Activated CD8-positive, alpha-beta T cell treated with anti-CD3 and anti-CD28 coated beads for 36 hours (primary cell): ENCODE measurements around the gene EN1. TPM values are rescaled to one million over a fixed set of nuclear protein-coding genes. Genes with fewer than 3 reads are reported as not detected.

ENCODE experiments used
- ATAC-seq: fragments of 200-7000 bp; cut with Tn5 transposase; one replicate; pipeline ENCODE4 v1.10.0; 2021; ENCODE audit warnings: mild to moderate bottlenecking, moderate library complexity
- CTCF ChIA-PET: fragments of 350-600 bp; sonication (Branson Sonifier 250); formaldehyde crosslinking; loops from one replicate; lab custom pipeline; 2021; ENCODE audit warnings: antibody characterized with exemption; lab: Charles Lee
- POLR2A ChIA-PET: fragments of 350-600 bp; sonication (Branson Sonifier 250); formaldehyde crosslinking; loops from one replicate; lab custom pipeline; 2021; ENCODE audit warnings: antibody characterized with exemption; lab: Charles Lee
- DNase-seq: peaks from one replicate; pipeline ENCODE4 v3.0.0-alpha.2; 2020
- H3K27ac Mint-ChIP-seq: one replicate; pipeline ENCODE4 v1.8.0; 2021; ENCODE audit warnings: mild to moderate bottlenecking, mixed read lengths
- H3K27me3 Mint-ChIP-seq: one replicate; pipeline ENCODE4 v1.8.0; 2021; ENCODE audit warnings: mixed read lengths
- H3K36me3 Mint-ChIP-seq: one replicate; pipeline ENCODE4 v1.8.0; 2021; ENCODE audit warnings: low read depth, mixed read lengths
- H3K4me1 Mint-ChIP-seq: one replicate; pipeline ENCODE4 v1.8.0; 2021; ENCODE audit warnings: low read depth, mixed read lengths
- H3K4me3 Mint-ChIP-seq: one replicate; pipeline ENCODE4 v1.8.0; 2021; ENCODE audit warnings: mild to moderate bottlenecking, moderate library complexity, mixed read lengths
- H3K9me3 Mint-ChIP-seq: one replicate; pipeline ENCODE4 v1.8.0; 2021; ENCODE audit warnings: mixed read lengths
- CTCF ChIP-seq: fragments of 200-600 bp; IDR thresholded peaks from one replicate; pipeline ENCODE4 v1.8.0; 2022; ENCODE audit warnings: antibody characterized with exemption, mild to moderate bottlenecking
- intact Hi-C: fragments of 100-400 bp; cut with micrococcal nuclease; formaldehyde crosslinking; loops from one replicate; pipeline ENCODE4 v1.10.0; 2022
- total RNA-seq, 2 experiments: library from RNA; stranded (reverse); gene quantifications; one replicate each; pipeline ENCODE4 v1.2.3, GENCODE V29; 2021

EN1 gene
- total RNA-seq, 2 experiments from 2014 or later: not detected

- DNase-seq (no peak), ATAC-seq (no peak)
- no peak for TF ChIP-seq CTCF
- intact Hi-C loops: no loop called here
- Mint-ChIP-seq H3K36me3 (no peaks in the 10 kb centered on the region), H3K9me3 (no peaks in the 10 kb centered on the region), H3K27me3 (peaks cover 83% of the 10 kb centered on the region), H3K4me3 (peak overlapping the region; percentile 63), H3K4me1 (peaks cover 11% of the 10 kb centered on the region), H3K27ac (no peak overlapping the region)
- ChIA-PET POLR2A (no interaction called here), CTCF (interaction anchor here (4.5 kb wide), 1 partner anchor 13 kb away, joined by 44 read pairs; no protein-coding TSS in a partner anchor)
Measured at GRCh38 chr2:118841828-118842461, 5.5 kb downstream of the EN1 start.

- Mint-ChIP-seq H3K27ac (no peak overlapping the region), H3K4me1 (peaks cover 11% of the 10 kb centered on the region), H3K27me3 (peaks cover 86% of the 10 kb centered on the region), H3K4me3 (no peak overlapping the region), H3K9me3 (no peaks in the 10 kb centered on the region), H3K36me3 (no peaks in the 10 kb centered on the region)
- no peak for TF ChIP-seq CTCF
- ATAC-seq (no peak), DNase-seq (no peak)
- POLR2A ChIA-PET: no interaction called here
- intact Hi-C loops: no loop called here
- CTCF ChIA-PET: no interaction called here
Measured at GRCh38 chr2:118841450-118841827, 6.0 kb downstream of the EN1 start.

- H3K36me3 Mint-ChIP-seq: no peaks in the 10 kb centered on the region
- H3K4me1 Mint-ChIP-seq: peaks cover 14% of the 10 kb centered on the region
- POLR2A ChIA-PET: no interaction called here
- no peak overlapping the region for H3K27ac Mint-ChIP-seq
- no peaks in the 10 kb centered on the region for H3K9me3 Mint-ChIP-seq
- no peak for TF ChIP-seq CTCF
- CTCF ChIA-PET: interaction anchor here (1.2 to 1.3 kb wide), 2 partner anchors 17 kb away, joined by 3 to 4 read pairs; no protein-coding TSS in a partner anchor
- no peak for DNase-seq
- intact Hi-C loops: no loop called here
- peaks cover 84% of the 10 kb centered on the region for H3K27me3 Mint-ChIP-seq
- no peak overlapping the region for H3K4me3 Mint-ChIP-seq
- no peak for ATAC-seq
Measured at GRCh38 chr2:118838741-118839455, 8.6 kb downstream of the EN1 start.

- TF ChIP-seq CTCF: no peak
- ATAC-seq: no peak
Measured at GRCh38 chr2:118837621-118838020, 9.8 kb downstream of the EN1 start.

GRCh38 chr2:118837067-118837466, 10.4 kb downstream of the EN1 start:
- Mint-ChIP-seq H3K27me3 (peaks cover 85% of the 10 kb centered on the region), H3K4me3 (no peak overlapping the region), H3K27ac (no peak overlapping the region), H3K36me3 (no peaks in the 10 kb centered on the region), H3K9me3 (no peaks in the 10 kb centered on the region), H3K4me1 (peaks cover 10% of the 10 kb centered on the region)
- ChIA-PET CTCF (interaction anchor here (0.5 kb wide), 1 partner anchor 959 kb away, joined by 3 read pairs; no protein-coding TSS in a partner anchor), POLR2A (no interaction called here)
- DNase-seq (no peak), ATAC-seq (no peak)
- no peak for TF ChIP-seq CTCF
- intact Hi-C loops: no loop called here

More at GRCh38 chr2:118837621-118838020, 9.8 kb downstream of the EN1 start:
- peaks cover 12% of the 10 kb centered on the region for H3K4me1 Mint-ChIP-seq
- no peaks in the 10 kb centered on the region for H3K9me3 Mint-ChIP-seq
- intact Hi-C loops: no loop called here
- H3K4me3 Mint-ChIP-seq: no peak overlapping the region
- no peak overlapping the region for H3K27ac Mint-ChIP-seq
- CTCF ChIA-PET: interaction anchor here (1.2 kb wide), 1 partner anchor 18 kb away, joined by 3 read pairs; no protein-coding TSS in a partner anchor
- H3K36me3 Mint-ChIP-seq: no peaks in the 10 kb centered on the region
- DNase-seq: no peak
- H3K27me3 Mint-ChIP-seq: peaks cover 85% of the 10 kb centered on the region
- POLR2A ChIA-PET: no interaction called here
